ENCODE results near the gene RAD51.

- TF ChIP-seq, protein P1, sequence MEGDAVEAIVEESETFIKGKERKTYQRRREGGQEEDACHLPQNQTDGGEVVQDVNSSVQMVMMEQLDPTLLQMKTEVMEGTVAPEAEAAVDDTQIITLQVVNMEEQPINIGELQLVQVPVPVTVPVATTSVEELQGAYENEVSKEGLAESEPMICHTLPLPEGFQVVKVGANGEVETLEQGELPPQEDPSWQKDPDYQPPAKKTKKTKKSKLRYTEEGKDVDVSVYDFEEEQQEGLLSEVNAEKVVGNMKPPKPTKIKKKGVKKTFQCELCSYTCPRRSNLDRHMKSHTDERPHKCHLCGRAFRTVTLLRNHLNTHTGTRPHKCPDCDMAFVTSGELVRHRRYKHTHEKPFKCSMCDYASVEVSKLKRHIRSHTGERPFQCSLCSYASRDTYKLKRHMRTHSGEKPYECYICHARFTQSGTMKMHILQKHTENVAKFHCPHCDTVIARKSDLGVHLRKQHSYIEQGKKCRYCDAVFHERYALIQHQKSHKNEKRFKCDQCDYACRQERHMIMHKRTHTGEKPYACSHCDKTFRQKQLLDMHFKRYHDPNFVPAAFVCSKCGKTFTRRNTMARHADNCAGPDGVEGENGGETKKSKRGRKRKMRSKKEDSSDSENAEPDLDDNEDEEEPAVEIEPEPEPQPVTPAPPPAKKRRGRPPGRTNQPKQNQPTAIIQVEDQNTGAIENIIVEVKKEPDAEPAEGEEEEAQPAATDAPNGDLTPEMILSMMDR (IDR thresholded peaks at IDR 0.05) = no peak
- TF ChIP-seq POLR2AphosphoS5 (IDR thresholded peaks at IDR 0.05) (no peak), POLR2A (IDR thresholded peaks at IDR 0.05) (no peak), EP300 (IDR thresholded peaks at IDR 0.05) (no peak)
Measured at GRCh38 chr15:40755812-40756208, 60.8 kb downstream of the RAD51 start.
